PC-3 (cell line): Measurements from ENCODE around the gene CLMN.

Experiments
- CTCF ChIP-seq: fragments of 300-600 bp; sonication (generic); conservative IDR thresholded peaks from 2 replicates; pipeline ENCODE4 v1.5.1; 2017; ENCODE audit warnings: antibody characterized with exemption, low read depth, mild to moderate bottlenecking, low read length
- EZH2phosphoT487 ChIP-seq: fragments of 300-600 bp; sonication (generic); IDR thresholded peaks from 2 replicates; pipeline ENCODE4 v1.6.1; 2018; ENCODE audit warnings: mild to moderate bottlenecking, antibody characterized with exemption, low read length, borderline replicate concordance

DNA sequence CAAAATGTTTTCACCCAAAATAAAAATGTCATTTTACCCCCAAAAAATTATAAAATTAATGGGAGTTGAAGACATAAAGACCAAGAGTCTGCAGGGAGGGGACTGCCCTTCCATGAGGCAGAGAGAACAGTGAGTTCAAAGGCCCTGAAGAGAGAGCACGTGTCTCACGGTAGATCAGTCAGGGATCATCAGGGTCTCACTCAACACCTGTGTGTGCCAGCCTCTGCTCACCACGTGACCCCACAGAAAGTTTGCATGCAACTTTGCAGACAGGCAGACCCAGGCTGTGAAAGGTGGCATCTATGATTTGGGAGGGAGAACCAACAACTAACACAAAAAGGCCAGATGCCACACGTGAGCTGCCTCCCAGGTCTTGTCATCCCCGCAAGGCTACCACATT lies 33.1 kb downstream of the CLMN start:
- no peak for TF ChIP-seq CTCF
- no peak for TF ChIP-seq EZH2phosphoT487
